ENCODE data around the gene LCP2.
"Not testable (repeated sequence)": the region's sequence is repeated elsewhere in the genome, so short reads cannot be mapped to it uniquely, and the experiment has no call there.

Gene LCP2

DNA sequence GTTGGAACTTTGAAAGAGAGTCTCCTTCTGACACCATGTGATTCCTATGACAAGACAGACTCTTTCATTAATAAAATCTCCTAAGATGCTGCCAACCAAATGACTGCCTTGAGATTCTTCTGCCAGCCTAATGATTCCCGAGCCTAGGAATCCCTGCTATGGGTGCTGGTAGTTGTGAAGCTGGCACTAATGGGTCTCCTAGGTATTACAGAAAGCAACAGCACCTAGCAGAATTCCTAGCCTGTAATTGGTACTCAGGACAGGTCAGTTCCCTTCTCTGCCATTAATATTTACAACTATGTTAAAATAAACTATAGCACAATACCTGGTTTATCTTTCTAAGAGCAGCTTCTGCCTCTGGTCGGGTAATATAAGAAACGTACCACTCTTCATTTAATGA is 45.5 kb downstream of the LCP2 start:
- no peak overlapping the region for H3K4me3 ChIP-seq (ENCODE audit: low read depth, low read length)
- TF ChIP-seq, protein P1, sequence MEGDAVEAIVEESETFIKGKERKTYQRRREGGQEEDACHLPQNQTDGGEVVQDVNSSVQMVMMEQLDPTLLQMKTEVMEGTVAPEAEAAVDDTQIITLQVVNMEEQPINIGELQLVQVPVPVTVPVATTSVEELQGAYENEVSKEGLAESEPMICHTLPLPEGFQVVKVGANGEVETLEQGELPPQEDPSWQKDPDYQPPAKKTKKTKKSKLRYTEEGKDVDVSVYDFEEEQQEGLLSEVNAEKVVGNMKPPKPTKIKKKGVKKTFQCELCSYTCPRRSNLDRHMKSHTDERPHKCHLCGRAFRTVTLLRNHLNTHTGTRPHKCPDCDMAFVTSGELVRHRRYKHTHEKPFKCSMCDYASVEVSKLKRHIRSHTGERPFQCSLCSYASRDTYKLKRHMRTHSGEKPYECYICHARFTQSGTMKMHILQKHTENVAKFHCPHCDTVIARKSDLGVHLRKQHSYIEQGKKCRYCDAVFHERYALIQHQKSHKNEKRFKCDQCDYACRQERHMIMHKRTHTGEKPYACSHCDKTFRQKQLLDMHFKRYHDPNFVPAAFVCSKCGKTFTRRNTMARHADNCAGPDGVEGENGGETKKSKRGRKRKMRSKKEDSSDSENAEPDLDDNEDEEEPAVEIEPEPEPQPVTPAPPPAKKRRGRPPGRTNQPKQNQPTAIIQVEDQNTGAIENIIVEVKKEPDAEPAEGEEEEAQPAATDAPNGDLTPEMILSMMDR (IDR thresholded peaks at IDR 0.05; ENCODE audit: borderline replicate concordance, insufficient read depth, low read depth, low read length) = no peak

DNA sequence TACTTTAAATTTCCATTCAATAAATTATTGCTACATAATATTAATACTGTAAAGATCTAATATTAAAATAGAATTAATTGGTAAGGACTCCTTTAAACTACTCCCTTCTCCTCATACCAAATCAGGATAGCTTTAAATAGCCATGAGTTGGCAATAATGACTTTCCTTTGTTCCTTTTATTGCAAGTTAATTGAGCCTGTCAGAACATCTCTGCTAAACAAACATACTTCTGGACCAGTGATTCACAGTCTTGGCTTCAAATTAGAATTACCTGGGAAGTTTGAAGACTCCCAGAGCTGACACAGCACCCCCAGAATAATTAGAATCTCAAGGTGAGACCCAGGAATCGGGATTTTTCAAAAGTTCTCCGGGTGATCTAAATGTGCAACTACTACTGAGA is 46.1 kb downstream of the LCP2 start:
- no peak overlapping the region for H3K4me3 ChIP-seq (ENCODE audit: low read depth, low read length)
- TF ChIP-seq, protein P1 (IDR thresholded peaks at IDR 0.05; ENCODE audit: borderline replicate concordance, insufficient read depth, low read depth, low read length) = no peak

DNA sequence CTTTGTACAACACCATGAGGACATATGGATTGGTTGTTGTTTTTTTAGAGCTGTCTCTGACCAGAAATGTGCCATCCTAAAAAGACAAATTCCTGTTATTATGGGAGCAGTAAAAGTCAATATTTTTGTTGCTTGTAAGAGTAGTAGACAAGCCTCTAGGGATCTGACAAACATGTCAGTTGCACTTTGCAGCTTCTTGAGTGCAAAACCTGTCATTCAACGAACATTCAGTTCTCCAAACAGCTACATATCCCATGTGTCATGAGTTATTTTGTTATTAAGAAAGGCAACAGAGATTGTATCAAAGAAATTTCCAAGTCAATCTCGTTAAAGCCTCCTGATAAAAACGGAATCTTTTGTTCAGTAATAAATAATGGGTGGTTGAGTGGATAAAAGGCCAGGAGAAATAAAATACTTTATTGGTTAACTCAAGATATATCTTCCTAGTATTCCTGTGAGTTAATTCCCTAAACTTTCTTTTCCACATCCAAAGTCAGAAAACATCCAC is 46.7 kb downstream of the LCP2 start:
- TF ChIP-seq, protein P1 (IDR thresholded peaks at IDR 0.05; ENCODE audit: borderline replicate concordance, insufficient read depth, low read depth, low read length) = no peak
- H3K4me3 ChIP-seq (ENCODE audit: low read depth, low read length) = no peak overlapping the region

DNA sequence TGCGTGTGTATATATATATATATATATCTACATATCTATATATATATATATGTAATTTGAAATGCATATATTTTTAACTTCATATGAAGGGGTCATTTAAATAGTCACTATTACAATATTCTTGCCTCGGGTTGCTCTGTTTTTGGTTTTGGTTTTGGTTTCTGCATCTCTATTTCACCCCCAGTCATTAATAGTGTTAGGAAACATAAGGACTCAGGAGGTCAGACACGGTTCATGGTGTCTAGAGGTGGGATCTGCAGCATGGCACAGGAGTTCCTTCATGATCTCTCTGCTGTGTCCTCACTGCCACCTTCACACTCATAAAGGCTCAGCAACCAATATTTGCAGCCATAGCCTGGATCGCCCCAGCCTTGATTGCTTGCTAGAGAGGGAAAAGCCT is 48.2 kb downstream of the LCP2 start:
- TF ChIP-seq, protein P1 (IDR thresholded peaks at IDR 0.05; ENCODE audit: borderline replicate concordance, insufficient read depth, low read depth, low read length) = no peak
- no peak overlapping the region for H3K4me3 ChIP-seq (ENCODE audit: low read depth, low read length)

DNA sequence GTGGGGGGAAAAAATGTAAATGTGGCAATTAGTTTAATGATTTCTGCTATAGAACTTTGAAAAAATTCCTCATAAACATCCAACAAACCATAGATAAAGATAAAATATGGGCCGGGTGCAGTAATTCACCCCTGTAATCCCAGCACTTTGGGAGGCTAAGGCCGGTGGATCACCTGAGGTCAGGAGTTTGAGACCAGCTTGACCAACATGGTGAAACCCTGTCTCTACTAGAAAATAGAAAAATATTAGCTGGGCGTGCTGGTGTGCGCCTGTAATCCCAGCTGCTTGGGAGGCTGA is 48.7 kb downstream of the LCP2 start:
- H3K4me3 ChIP-seq (ENCODE audit: low read depth, low read length) = not testable (repeated sequence)

DNA sequence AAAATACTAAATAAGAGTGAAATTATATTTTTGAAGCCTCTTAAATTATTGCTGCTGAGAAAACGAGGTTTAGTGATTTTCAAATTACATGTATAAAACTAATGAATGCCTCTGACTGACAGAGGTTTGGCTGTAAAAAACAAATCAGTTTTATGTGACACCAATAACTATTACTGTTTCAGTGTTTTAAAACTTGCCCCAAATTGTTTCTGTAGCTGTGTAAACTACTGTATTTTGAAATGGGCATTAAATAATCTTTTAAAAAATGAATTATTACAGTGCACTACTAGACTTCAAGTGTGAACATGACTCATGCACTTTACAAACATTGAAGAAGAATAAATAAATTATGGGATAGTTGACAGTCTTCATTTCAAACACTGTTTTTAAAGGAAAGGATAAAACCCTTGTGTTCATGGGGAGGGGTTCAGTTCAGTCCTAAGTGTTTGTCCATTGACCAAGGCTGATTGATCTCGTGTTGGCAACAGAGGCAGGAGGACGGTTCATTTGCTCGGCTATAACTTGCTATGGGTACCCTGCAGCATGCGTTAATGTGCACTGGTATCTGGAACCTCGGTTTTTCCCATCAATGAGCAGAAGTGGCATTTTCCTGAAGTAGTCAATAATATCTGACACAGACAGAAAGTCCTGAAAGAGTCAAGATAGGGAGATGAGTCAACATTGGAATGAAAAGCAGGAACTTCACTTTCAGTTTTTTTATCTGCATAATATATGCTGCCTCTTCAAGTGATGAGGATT is 49.2 kb downstream of the LCP2 start:
- TF ChIP-seq, protein P1 (IDR thresholded peaks at IDR 0.05; ENCODE audit: borderline replicate concordance, insufficient read depth, low read depth, low read length) = no peak
- no peak overlapping the region for H3K4me3 ChIP-seq (ENCODE audit: low read depth, low read length)

DNA sequence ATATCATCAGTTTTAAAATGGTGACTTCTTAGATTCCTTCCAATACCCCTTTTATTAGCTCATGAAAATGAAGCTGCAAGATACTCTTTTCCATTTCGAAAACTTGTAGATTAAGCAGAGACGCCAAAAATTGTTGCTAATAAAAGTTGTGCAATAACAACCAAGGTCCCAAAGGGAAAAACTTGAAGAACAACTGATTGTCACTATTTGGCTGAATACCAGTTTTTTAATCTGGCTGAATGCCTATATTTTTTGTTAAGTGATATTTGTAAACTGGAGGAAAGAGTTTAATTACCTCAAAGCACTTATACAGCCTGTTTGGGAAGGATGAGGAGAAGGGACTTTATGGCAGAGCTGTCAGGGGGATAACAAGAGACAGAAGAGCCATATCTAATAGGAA is 50.2 kb downstream of the LCP2 start:
- TF ChIP-seq, protein P1 (IDR thresholded peaks at IDR 0.05; ENCODE audit: borderline replicate concordance, insufficient read depth, low read depth, low read length) = no peak
- H3K4me3 ChIP-seq (ENCODE audit: low read depth, low read length) = no peak overlapping the region
